Endodermal cell (in vitro differentiated cells): ENCODE measurements around the gene RPS2. TPM values are rescaled to one million over a fixed set of nuclear protein-coding genes. Genes with fewer than 3 reads are reported as not detected.

Experiments
- DNase-seq: peaks from one replicate; pipeline ENCODE4 v3.0.0-alpha.2; 2017
- H3K27ac ChIP-seq: 2 replicates; pipeline ENCODE4 v1.5.1; 2013; ENCODE audit warnings: mild to moderate bottlenecking, low read depth, low read length, moderate library complexity
- H3K27me3 ChIP-seq: 2 replicates; pipeline ENCODE4 v1.6.1; 2013; ENCODE audit warnings: mild to moderate bottlenecking, low read length, moderate library complexity; ENCODE audit not compliant: insufficient read depth, control insufficient read depth, poor library complexity, severe bottlenecking
- H3K36me3 ChIP-seq: 2 replicates; pipeline ENCODE4 v1.7.0; 2013; ENCODE audit warnings: mild to moderate bottlenecking, low read length, moderate library complexity; ENCODE audit not compliant: control insufficient read depth, insufficient read depth
- H3K4me1 ChIP-seq: one replicate; pipeline ENCODE4 v1.7.0; 2013; ENCODE audit warnings: low read length; ENCODE audit not compliant: control insufficient read depth, insufficient read depth
- H3K4me3 ChIP-seq: 2 replicates; pipeline ENCODE4 v1.5.1; 2013; ENCODE audit warnings: mild to moderate bottlenecking, low read length, moderate library complexity
- H3K9ac ChIP-seq: 2 replicates; pipeline ENCODE4 v1.6.1; 2013; ENCODE audit warnings: mild to moderate bottlenecking, low read length, moderate library complexity; ENCODE audit not compliant: poor library complexity, severe bottlenecking; ENCODE audit errors: extremely low read depth
- H3K9me3 ChIP-seq: 2 replicates; pipeline ENCODE4 v1.6.1; 2013; ENCODE audit warnings: mild to moderate bottlenecking, low read length, moderate library complexity; ENCODE audit not compliant: control insufficient read depth
- H3K27ac Mint-ChIP-seq: 2 replicates; pipeline ENCODE4 v1.8.0; 2020; ENCODE audit warnings: mixed read lengths
- H3K27me3 Mint-ChIP-seq: 2 replicates; pipeline ENCODE4 v1.8.0; 2021; ENCODE audit warnings: mild to moderate bottlenecking, mixed read lengths; ENCODE audit not compliant: insufficient read depth
- H3K36me3 Mint-ChIP-seq: 2 replicates; pipeline ENCODE4 v1.8.0; 2020; ENCODE audit warnings: low read depth, mixed read lengths
- H3K4me1 Mint-ChIP-seq: 2 replicates; pipeline ENCODE4 v1.8.0; 2020; ENCODE audit warnings: mixed read lengths
- H3K4me3 Mint-ChIP-seq: 2 replicates; pipeline ENCODE4 v1.8.0; 2020; ENCODE audit warnings: mild to moderate bottlenecking, moderate library complexity, mixed read lengths
- H3K9me3 Mint-ChIP-seq: 2 replicates; pipeline ENCODE4 v1.8.0; 2020; ENCODE audit warnings: mild to moderate bottlenecking, mixed read lengths
- CTCF ChIP-seq: fragments of 200-600 bp; sonication (generic); conservative IDR thresholded peaks from 2 replicates; pipeline ENCODE4 v1.5.0; 2021; ENCODE audit warnings: antibody characterized with exemption, mild to moderate bottlenecking
- WGBS, 2 experiments: methylation state at CpG; one replicate each; pipeline versions ENCODE4 v1.1.5 to v1.1.7; 2013; ENCODE audit warnings: missing lambda C conversion rate in 2 of 2, mixed read lengths in 1 of 2; ENCODE audit not compliant: insufficient coverage in 1 of 2, insufficient read length in 1 of 2; 5-methylcytosine and 5-hydroxymethylcytosine counted together
- total RNA-seq, 2 donors: library from RNA; stranded (reverse); fragmentation: NEBNext Ultra II Directional in 1 of 2; extraction: Animal tissue kit (Norgen Biotek cat#: 25700) in 1 of 2; gene quantifications; 2 replicates in 1 of 2; 3 replicates in 1 of 2; pipeline ENCODE4 v1.2.1, GENCODE V29; 2021

Gene RPS2
- total RNA-seq, 2 donors from 2014 or later, result 3,064 to 3,492 TPM

DNA sequence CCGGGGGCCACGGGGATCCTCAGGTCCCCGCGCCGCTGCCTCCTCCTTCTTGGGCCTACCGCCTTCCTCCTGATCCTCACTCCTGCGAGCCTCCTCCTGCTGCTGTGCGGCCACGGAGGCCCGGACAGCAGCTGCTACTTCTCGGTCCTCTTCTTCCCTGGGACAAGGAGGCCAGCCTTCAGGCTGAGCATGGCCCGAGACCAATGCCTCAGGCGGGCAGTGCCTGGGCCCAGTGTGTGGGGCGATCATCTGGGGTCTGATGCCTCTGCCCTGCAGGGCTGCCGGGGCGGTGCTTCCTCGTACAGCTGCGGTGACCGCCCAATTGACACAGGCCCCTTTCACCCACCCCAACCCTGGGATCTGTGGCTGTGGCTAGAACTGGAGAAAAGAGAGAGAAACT, 36.4 kb upstream of the RPS2 start:
- H3K36me3 Mint-ChIP-seq, result peaks cover 25% of the 10 kb centered on the region
- H3K27me3 Mint-ChIP-seq, result no peaks in the 10 kb centered on the region
- H3K4me3 Mint-ChIP-seq, result no peak overlapping the region
- H3K4me3 ChIP-seq, result no peak overlapping the region
- H3K27ac ChIP-seq, result no peak overlapping the region
- WGBS, 2 experiments, result 97 to 100% methylated on average over 5 to 19 of the region's 19 CpGs
- peaks cover 2% of the 10 kb centered on the region for H3K4me1 Mint-ChIP-seq
- H3K4me1 ChIP-seq, result peaks cover 5% of the 10 kb centered on the region
- no peak for DNase-seq
- no peaks in the 10 kb centered on the region for H3K27me3 ChIP-seq
- H3K36me3 ChIP-seq, result peaks cover 40% of the 10 kb centered on the region
- H3K9ac ChIP-seq, result no peak overlapping the region
- no peaks in the 10 kb centered on the region for H3K9me3 ChIP-seq
- TF ChIP-seq CTCF, result no peak
- no peaks in the 10 kb centered on the region for H3K9me3 Mint-ChIP-seq
- no peak overlapping the region for H3K27ac Mint-ChIP-seq

GRCh38 chr16:1999866-2000514, 35.4 kb upstream of the RPS2 start:
- Histone ChIP-seq H3K27me3 (no peaks in the 10 kb centered on the region), H3K4me3 (no peak overlapping the region), H3K36me3 (peaks cover 40% of the 10 kb centered on the region), H3K9ac (no peak overlapping the region), H3K9me3 (no peaks in the 10 kb centered on the region), H3K4me1 (peaks cover 3% of the 10 kb centered on the region), H3K27ac (no peak overlapping the region)
- Mint-ChIP-seq H3K36me3 (peaks cover 30% of the 10 kb centered on the region), H3K9me3 (no peaks in the 10 kb centered on the region), H3K4me3 (no peak overlapping the region), H3K4me1 (no peaks in the 10 kb centered on the region), H3K27ac (no peak overlapping the region), H3K27me3 (no peaks in the 10 kb centered on the region)
- DNase-seq, result no peak
- TF ChIP-seq CTCF, result no peak
- WGBS, 2 experiments, result 95 to 96% methylated on average over 7 to 28 of the region's 28 CpGs

DNA sequence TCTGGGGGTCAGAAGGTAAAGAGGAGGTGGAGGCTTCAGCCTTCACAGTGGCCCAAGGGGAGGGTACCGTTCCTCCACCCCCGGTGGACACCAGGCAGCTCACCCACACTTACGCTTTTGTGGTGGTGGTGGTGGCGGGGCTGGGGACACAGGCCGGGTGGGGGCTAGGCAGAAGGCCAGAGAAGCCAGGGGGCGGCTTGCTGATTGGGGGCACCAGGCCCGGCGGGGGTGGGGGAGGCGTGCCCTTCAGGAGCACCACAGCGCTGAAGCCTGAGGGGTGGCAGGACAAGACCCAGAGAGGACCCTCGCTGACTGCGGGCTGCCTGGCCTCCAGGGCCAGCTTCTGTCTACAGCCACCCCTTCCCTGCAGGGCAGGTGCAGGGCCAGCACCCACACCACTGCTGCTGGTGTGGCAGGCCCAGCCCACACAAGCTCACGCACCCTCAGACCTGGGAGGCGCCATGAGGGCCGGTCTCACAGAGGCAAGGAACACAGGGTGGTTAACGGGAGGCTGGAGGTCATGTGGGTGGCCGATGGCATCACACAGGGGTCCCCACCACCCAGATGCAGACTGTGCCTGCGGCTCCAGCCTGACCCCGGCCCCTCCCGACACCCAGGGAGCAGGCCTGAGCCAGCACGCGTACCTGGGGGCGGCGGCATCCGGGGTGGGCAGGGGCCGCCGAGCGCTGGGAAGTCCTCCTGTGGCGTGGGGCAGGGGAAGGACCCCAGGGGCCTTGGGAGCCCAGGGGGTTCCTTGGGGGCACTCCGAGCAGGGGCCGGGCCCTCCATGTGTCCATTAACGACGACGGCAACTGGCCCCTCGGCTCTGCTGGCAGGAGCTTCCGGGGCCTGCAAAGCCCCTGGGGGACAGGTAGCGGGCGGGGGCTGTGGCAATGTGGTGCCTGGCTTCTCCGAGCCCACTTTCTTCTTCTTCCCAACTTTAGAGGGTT, 34.5 kb upstream of the RPS2 start:
- Histone ChIP-seq H3K9me3 (no peaks in the 10 kb centered on the region), H3K4me1 (peaks cover 3% of the 10 kb centered on the region), H3K9ac (no peak overlapping the region), H3K27me3 (no peaks in the 10 kb centered on the region), H3K36me3 (peaks cover 36% of the 10 kb centered on the region), H3K27ac (no peak overlapping the region), H3K4me3 (no peak overlapping the region)
- Mint-ChIP-seq H3K36me3 (peaks cover 30% of the 10 kb centered on the region), H3K27ac (no peak overlapping the region), H3K27me3 (no peaks in the 10 kb centered on the region), H3K4me1 (no peaks in the 10 kb centered on the region), H3K9me3 (no peaks in the 10 kb centered on the region), H3K4me3 (no peak overlapping the region)
- 94 to 100% methylated on average over 3 to 39 of the region's 39 CpGs for WGBS, 2 experiments
- TF ChIP-seq CTCF, result no peak
- no peak for DNase-seq
